Sigmoid colon (tissue), 7 donors: ENCODE results near the gene TFEB. TPM values are rescaled to one million over a fixed set of nuclear protein-coding genes. Genes with fewer than 3 reads are reported as not detected.

Source experiments
- DNase-seq: peaks from one replicate; pipeline ENCODE4 v3.0.0-alpha.2; 2019
- H3K27ac ChIP-seq, 4 donors: fragments of 200-600 bp; sonication (generic); one replicate each; pipeline ENCODE4 v1.5.1; 2016 to 2019; ENCODE audit warnings: mild to moderate bottlenecking in 1 of 4
- H3K27me3 ChIP-seq, 3 donors: fragments of 200-600 bp; sonication (generic); one replicate each; pipeline ENCODE4 v1.5.1; 2019; ENCODE audit warnings: mild to moderate bottlenecking in 1 of 3
- H3K36me3 ChIP-seq, 4 donors: fragments of 200-600 bp; sonication (generic); one replicate each; pipeline ENCODE4 v1.5.1; 2016 to 2019
- H3K4me1 ChIP-seq, 4 donors: fragments of 200-600 bp; sonication (generic); one replicate each; pipeline ENCODE4 v1.5.1; 2017 to 2019
- H3K4me3 ChIP-seq, 4 donors: fragments of 200-600 bp; sonication (generic); one replicate each; pipeline ENCODE4 v1.5.1; 2017 to 2019; ENCODE audit warnings: mild to moderate bottlenecking in 2 of 4, moderate library complexity in 1 of 4
- H3K9me3 ChIP-seq, 4 donors: fragments of 200-600 bp in 3 of 4; sonication (generic) in 3 of 4; one replicate each; pipeline versions ENCODE4 v1.5.1 to v1.6.1; 2013 to 2019
- CTCF ChIP-seq, 4 experiments: fragments of 450-650 bp in 3 of 4; fragments of 200-600 bp in 1 of 4; IDR thresholded peaks; one replicate each; pipeline ENCODE4 v1.5.1; 2016 to 2019; ENCODE audit warnings: antibody characterized with exemption in 4 of 4, mild to moderate bottlenecking in 3 of 4, moderate library complexity in 2 of 4
- EP300 ChIP-seq, 4 donors: sonication (generic); formaldehyde crosslinking; IDR thresholded peaks; one replicate each; pipeline ENCODE4 v1.6.1; 2017; ENCODE audit warnings: antibody characterized with exemption in 4 of 4
- POLR2A ChIP-seq, 2 donors: fragments of 450-650 bp; IDR thresholded peaks; one replicate each; pipeline ENCODE4 v1.6.1; 2016; ENCODE audit warnings: antibody characterized with exemption in 2 of 2, mild to moderate bottlenecking in 2 of 2, moderate library complexity in 2 of 2
- POLR2AphosphoS5 ChIP-seq, 4 donors: sonication (generic); formaldehyde crosslinking; IDR thresholded peaks; one replicate each; pipeline ENCODE4 v1.6.1; 2017; ENCODE audit warnings: antibody characterized with exemption in 4 of 4
- WGBS, 2 donors: extraction: QIAGEN DNeasy Blood & Tissue Kit; methylation state at CpG; one replicate each; pipeline ENCODE4 v1.1.7; 2013; 5-methylcytosine and 5-hydroxymethylcytosine counted together
- intact Hi-C: fragments of 100-400 bp; cut with DNase I; formaldehyde crosslinking; loops from one replicate; pipeline ENCODE4 v1.15.1; 2023
- polyA plus RNA-seq, 3 donors: library from polyadenylated mRNA; stranded (reverse); fragments of 200-250 nt; gene quantifications; one replicate each; pipeline ENCODE4 v1.2.3, GENCODE V29; 2013
- total RNA-seq, 4 donors: library from RNA; depleted of rRNA; stranded (reverse); fragments of >200 nt; gene quantifications; one replicate each; pipeline ENCODE4 v1.1.0, GENCODE V29; 2016
- donor health status: healthy with polysubstance abuse.
- donor health status: Bipolar disorder and iron deficiency.
- donor health status: healthy.

TFEB gene
- total and polyA plus RNA-seq, 7 donors = 21.0 to 40.9 (median 28.2) TPM

GRCh38 chr6:41638002-41638934 is 97.1 kb downstream of the TFEB start, which contains the start of gene MDFI:
MDFI (plus strand) TSS chr6:41638468; CDS start chr6:41638750, 282 bp downstream.
- peaks cover 23 to 48% (median 39%) of the 10 kb centered on the region in 3 donors for H3K27me3 ChIP-seq
- DNase-seq = no peak
- peaks cover 0 to 29% (median 25%) of the 10 kb centered on the region in 4 donors for H3K4me1 ChIP-seq
- no peaks in the 10 kb centered on the region for H3K36me3 ChIP-seq
- H3K9me3 ChIP-seq = no peaks in the 10 kb centered on the region
- peak within 1 kb of the TSS in 2 of 4 donors; percentile 28 to 44 for H3K27ac ChIP-seq
- H3K4me3 ChIP-seq = peak within 1 kb of the TSS; percentile 21 to 53 (median 44)
- TF ChIP-seq POLR2A (IDR thresholded peaks at IDR 0.05) (no peak), CTCF (IDR thresholded peaks at IDR 0.05) (no peak), POLR2AphosphoS5 (IDR thresholded peaks at IDR 0.05) (no peak), EP300 (IDR thresholded peaks at IDR 0.05) (no peak)
- intact Hi-C loops = no loop called here
- WGBS, 2 donors = 1 to 3% methylated on average over 86 of the region's 86 CpGs

GRCh38 chr6:41637194-41638001 is 98.0 kb downstream of the TFEB start:
- Histone ChIP-seq H3K4me1 (peaks cover 0 to 29% (median 25%) of the 10 kb centered on the region in 4 donors), H3K9me3 (no peaks in the 10 kb centered on the region), H3K27me3 (peaks cover 23 to 48% (median 39%) of the 10 kb centered on the region in 3 donors), H3K27ac (no peak overlapping the region), H3K36me3 (no peaks in the 10 kb centered on the region), H3K4me3 (peak overlapping the region in 3 of 4 donors; percentile 37 to 53 (median 50))
- WGBS, 2 donors = 7 to 14% methylated on average over 54 of the region's 54 CpGs
- DNase-seq = no peak
- intact Hi-C loops = no loop called here
- no peak for TF ChIP-seq POLR2AphosphoS5 (IDR thresholded peaks at IDR 0.05)
- TF ChIP-seq CTCF (IDR thresholded peaks at IDR 0.05) = no peak
- no peak for TF ChIP-seq POLR2A (IDR thresholded peaks at IDR 0.05)
- TF ChIP-seq EP300 (IDR thresholded peaks at IDR 0.05) = no peak

GRCh38 chr6:41636833-41637193 is 98.6 kb downstream of the TFEB start:
- Histone ChIP-seq H3K4me1 (peaks cover 0 to 29% (median 25%) of the 10 kb centered on the region in 4 donors), H3K27me3 (peaks cover 23 to 48% (median 39%) of the 10 kb centered on the region in 3 donors), H3K9me3 (no peaks in the 10 kb centered on the region), H3K36me3 (no peaks in the 10 kb centered on the region), H3K27ac (no peak overlapping the region), H3K4me3 (peak overlapping the region in 2 of 4 donors; percentile 50 to 53)
- 14 to 50% methylated on average over 31 of the region's 31 CpGs for WGBS, 2 donors
- TF ChIP-seq EP300 (IDR thresholded peaks at IDR 0.05) = no peak
- no peak for TF ChIP-seq CTCF (IDR thresholded peaks at IDR 0.05)
- no peak for TF ChIP-seq POLR2A (IDR thresholded peaks at IDR 0.05)
- no peak for TF ChIP-seq POLR2AphosphoS5 (IDR thresholded peaks at IDR 0.05)
- intact Hi-C loops = no loop called here
- peak; percentile 69 for DNase-seq

- Histone ChIP-seq H3K4me1 (peaks cover 0 to 29% (median 25%) of the 10 kb centered on the region in 4 donors), H3K27me3 (peaks cover 23 to 46% (median 39%) of the 10 kb centered on the region in 3 donors), H3K9me3 (no peaks in the 10 kb centered on the region), H3K4me3 (no peak overlapping the region), H3K27ac (no peak overlapping the region), H3K36me3 (no peaks in the 10 kb centered on the region)
- intact Hi-C loops = no loop called here
- DNase-seq = peak; percentile 22
- TF ChIP-seq EP300 (IDR thresholded peaks at IDR 0.05) (no peak), POLR2A (IDR thresholded peaks at IDR 0.05) (no peak), POLR2AphosphoS5 (IDR thresholded peaks at IDR 0.05) (no peak), CTCF (IDR thresholded peaks at IDR 0.05) (no peak)
- 75 to 81% methylated on average over 6 of the region's 6 CpGs for WGBS, 2 donors
These were observed 100.0 kb downstream of the TFEB start for GRCh38 chr6:41635365-41635764.
